HG03175 (cell line): ENCODE measurements around the gene CREBBP.

ENCODE experiments used
- ATAC-seq: cut with Tn5 transposase; IDR thresholded peaks from one replicate; pipeline ENCODE4 v1.9.1; 2021; ENCODE audit warnings: mild to moderate bottlenecking, moderate library complexity; ENCODE audit not compliant: unreplicated experiment

The CREBBP gene

GRCh38 chr16:3879887-3880564 lies 487 bp downstream of the CREBBP start:
- ATAC-seq, result peak; percentile 58

GRCh38 chr16:3879258-3879886 lies 1.1 kb downstream of the CREBBP start:
- peak; percentile 20 for ATAC-seq

GRCh38 chr16:3878610-3879009 lies 1.9 kb downstream of the CREBBP start:
- no peak for ATAC-seq

GRCh38 chr16:3876695-3877094 lies 3.8 kb downstream of the CREBBP start:
- no peak for ATAC-seq

- no peak for ATAC-seq
These were observed 4.4 kb downstream of the CREBBP start for GRCh38 chr16:3876160-3876559.

GRCh38 chr16:3874794-3875692 lies 5.5 kb downstream of the CREBBP start:
- ATAC-seq, result no peak

GRCh38 chr16:3874242-3874641 lies 6.3 kb downstream of the CREBBP start:
- no peak for ATAC-seq

GRCh38 chr16:3873482-3874173 lies 6.9 kb downstream of the CREBBP start:
- ATAC-seq, result no peak

- no peak for ATAC-seq
These were observed 8.2 kb downstream of the CREBBP start for GRCh38 chr16:3872216-3872895.

- no peak for ATAC-seq
These were observed 11.5 kb downstream of the CREBBP start for GRCh38 chr16:3868967-3869366.

GRCh38 chr16:3868556-3868955 lies 12.0 kb downstream of the CREBBP start:
- ATAC-seq, result no peak

GRCh38 chr16:3866703-3867431 lies 13.6 kb downstream of the CREBBP start:
- no peak for ATAC-seq

- ATAC-seq, result no peak
These were observed 15.3 kb downstream of the CREBBP start for GRCh38 chr16:3865241-3865640.

GRCh38 chr16:3864562-3864961 lies 16.0 kb downstream of the CREBBP start:
- no peak for ATAC-seq

GRCh38 chr16:3863587-3863986 lies 16.9 kb downstream of the CREBBP start:
- ATAC-seq, result no peak

GRCh38 chr16:3861808-3862451 lies 18.6 kb downstream of the CREBBP start:
- no peak for ATAC-seq

- no peak for ATAC-seq
These were observed 20.6 kb downstream of the CREBBP start for GRCh38 chr16:3859889-3860288.

- ATAC-seq, result no peak
These were observed 21.7 kb downstream of the CREBBP start for GRCh38 chr16:3858801-3859200.
